Measurements from ENCODE around the gene JMJD6. TPM values are rescaled to one million over a fixed set of nuclear protein-coding genes. Genes with fewer than 3 reads are reported as not detected.

JMJD6 gene
- total and polyA plus RNA-seq, 9 of the 15 experiments (the other 6 are each of a cell fraction or from before 2014, with no cell fraction given): 2.5 to 52.3 (median 36.3) TPM

GRCh38 chr17:76671123-76671911 lies 55.1 kb downstream of the JMJD6 start (continued):
- TF ChIP-seq SRF (CRISPR knock-in tag; IDR thresholded peaks at IDR 0.05): no peak
- TF ChIP-seq CBX3 (IDR thresholded peaks at IDR 0.05; ENCODE audit: borderline replicate concordance in 1 of 2, low read length in 2 of 2): peak in 1 of 2 experiments; percentile 28; a peak in 1 of 3 replicates
- TF ChIP-seq DEAF1 (CRISPR knock-in tag; IDR thresholded peaks at IDR 0.05): no peak
- TF ChIP-seq MTA3 (IDR thresholded peaks at IDR 0.05; ENCODE audit: borderline replicate concordance): peak; percentile 92; the same call in 1 of the 2 replicates
- TF ChIP-seq PML (IDR thresholded peaks at IDR 0.05; ENCODE audit: low read length): 0 out of 2 replicates have a peak, but pooled peaks have one; percentile 5
- TF ChIP-seq ZNF347 (CRISPR knock-in tag; IDR thresholded peaks at IDR 0.05; ENCODE audit: low read depth): no peak
- TF ChIP-seq KAT7 (CRISPR knock-in tag; IDR thresholded peaks at IDR 0.05; ENCODE audit: borderline replicate concordance): no peak
- no peak for TF ChIP-seq HMBOX1 (IDR thresholded peaks at IDR 0.05)
- TF ChIP-seq ZNF398 (CRISPR knock-in tag; IDR thresholded peaks at IDR 0.05): no peak
- TF ChIP-seq HDAC6 (IDR thresholded peaks at IDR 0.05; ENCODE audit: low read depth, low read length): no peak
- no peak for TF ChIP-seq JUN (IDR thresholded peaks at IDR 0.05; ENCODE audit: borderline replicate concordance, low read depth, low read length)
- TF ChIP-seq JUN (CRISPR knock-in tag; IDR thresholded peaks at IDR 0.05; ENCODE audit: borderline replicate concordance): no peak
- no peak for TF ChIP-seq MCM2 (IDR thresholded peaks at IDR 0.05; ENCODE audit: low read depth)
- 0 out of 2 replicates have a peak, but pooled peaks have one; percentile 38 for TF ChIP-seq ZBTB2 (IDR thresholded peaks at IDR 0.05)
- 0 out of 2 replicates have a peak, but pooled peaks have one; percentile 12 for TF ChIP-seq ARID2 (IDR thresholded peaks at IDR 0.05)
- no peak for TF ChIP-seq LEF1 (IDR thresholded peaks at IDR 0.05)
- no peak for TF ChIP-seq SMAD1 (IDR thresholded peaks at IDR 0.05; ENCODE audit: low read depth, low read length, partially characterized antibody)
- TF ChIP-seq C11orf30 (IDR thresholded peaks at IDR 0.05; ENCODE audit: low read depth): no peak
- TF ChIP-seq PTRF (tag; IDR thresholded peaks at IDR 0.05): no peak
- no peak for TF ChIP-seq E2F3 (CRISPR knock-in tag; IDR thresholded peaks at IDR 0.05)
- TF ChIP-seq NFXL1 (CRISPR knock-in tag; IDR thresholded peaks at IDR 0.05): no peak
- TF ChIP-seq EP300 (IDR thresholded peaks at IDR 0.05; ENCODE audit: low read length): no peak
